Natural killer cell (primary cell): ENCODE data around the gene FAM222B. TPM values are rescaled to one million over a fixed set of nuclear protein-coding genes. Genes with fewer than 3 reads are reported as not detected.

Experiments
- ATAC-seq, 3 donors: fragments of 150-1000 bp in 2 of 3; fragments of 200-7000 bp in 1 of 3; cut with Tn5 transposase; 1 replicate in 1 of 3; 2 replicates in 2 of 3; pipeline ENCODE4 v1.10.0; 2021; ENCODE audit warnings: mild to moderate bottlenecking in 2 of 3, moderate library complexity in 2 of 3
- DNase-seq, 2 donors: peaks; one replicate each; pipeline versions ENCODE4 v3.0.0 to v3.0.0-alpha.2; 2013 to 2021; ENCODE audit warnings: mixed read lengths in 1 of 2
- H3K27ac ChIP-seq: one replicate; pipeline ENCODE4 v1.5.1; 2013; ENCODE audit warnings: mild to moderate bottlenecking, low read length
- H3K27me3 ChIP-seq: one replicate; pipeline ENCODE4 v1.6.1; 2013; ENCODE audit warnings: low read length; ENCODE audit not compliant: control insufficient read depth, insufficient read depth
- H3K36me3 ChIP-seq: one replicate; pipeline ENCODE4 v1.6.1; 2013; ENCODE audit warnings: low read length; ENCODE audit not compliant: control insufficient read depth, insufficient read depth
- H3K4me1 ChIP-seq: one replicate; pipeline ENCODE4 v1.6.1; 2013; ENCODE audit warnings: low read length; ENCODE audit not compliant: control insufficient read depth, insufficient read depth
- H3K4me3 ChIP-seq: one replicate; pipeline ENCODE4 v1.5.1; 2013; ENCODE audit warnings: low read length
- H3K9me3 ChIP-seq: one replicate; pipeline ENCODE4 v1.6.1; 2013; ENCODE audit warnings: low read length; ENCODE audit not compliant: control insufficient read depth, insufficient read depth
- H3K27ac Mint-ChIP-seq, 2 donors: one replicate each; pipeline ENCODE4 v1.8.0; 2022; ENCODE audit warnings: mild to moderate bottlenecking in 2 of 2, mixed read lengths in 2 of 2, moderate library complexity in 1 of 2
- H3K27me3 Mint-ChIP-seq, 2 donors: one replicate each; pipeline ENCODE4 v1.8.0; 2022; ENCODE audit warnings: low read depth in 2 of 2, mixed read lengths in 2 of 2
- H3K36me3 Mint-ChIP-seq: one replicate; pipeline ENCODE4 v1.8.0; 2022; ENCODE audit warnings: mixed read lengths
- H3K4me1 Mint-ChIP-seq, 2 donors: one replicate each; pipeline ENCODE4 v1.8.0; 2022; ENCODE audit warnings: mixed read lengths in 2 of 2
- H3K4me3 Mint-ChIP-seq: one replicate; pipeline ENCODE4 v1.8.0; 2022; ENCODE audit warnings: mild to moderate bottlenecking, moderate library complexity, mixed read lengths
- H3K9me3 Mint-ChIP-seq, 2 donors: one replicate each; pipeline ENCODE4 v1.8.0; 2022; ENCODE audit warnings: mixed read lengths in 2 of 2
- CTCF ChIP-seq: fragments of 200-600 bp; IDR thresholded peaks from one replicate; pipeline ENCODE4 v1.8.0; 2022; ENCODE audit warnings: antibody characterized with exemption
- WGBS: methylation state at CpG from one replicate; pipeline ENCODE4 v1.1.7; 2013; ENCODE audit warnings: missing lambda C conversion rate; ENCODE audit not compliant: insufficient coverage; 5-methylcytosine and 5-hydroxymethylcytosine counted together
- intact Hi-C: fragments of 100-400 bp; cut with micrococcal nuclease; formaldehyde crosslinking; loops from one replicate; pipeline ENCODE4 v1.14.2; 2022
- total RNA-seq, 4 donors: library from RNA; stranded (reverse); fragments of 120-200 nt in 1 of 4; gene quantifications; one replicate each; pipeline versions ENCODE4 v1.2.3 to v1.2.4, GENCODE V29; 2013 to 2022

FAM222B gene
- total RNA-seq, 3 donors from 2014 or later (not counting 1 experiment from before 2014, with no cell fraction given): 16.9 to 26.0 (median 20.0) TPM

- TF ChIP-seq CTCF: no peak
- Histone ChIP-seq H3K27me3 (no peaks in the 10 kb centered on the region), H3K9me3 (no peaks in the 10 kb centered on the region), H3K4me3 (no peak overlapping the region), H3K4me1 (peaks cover 17% of the 10 kb centered on the region), H3K27ac (no peak overlapping the region), H3K36me3 (peaks cover 12% of the 10 kb centered on the region)
- Mint-ChIP-seq H3K27me3 (no peaks in the 10 kb centered on the region), H3K9me3 (no peaks in the 10 kb centered on the region), H3K36me3 (peaks cover under 1% of the 10 kb centered on the region), H3K27ac (no peak overlapping the region), H3K4me1 (peaks cover 9 to 14% of the 10 kb centered on the region in 2 donors), H3K4me3 (no peak overlapping the region)
- DNase-seq (no peak), ATAC-seq (no peak)
- intact Hi-C loops: no loop called here
- 100% methylated on average over 2 of the region's 3 CpGs for WGBS
Observed at GRCh38 chr17:28874750-28875149, 32.2 kb upstream of the FAM222B start.

DNA sequence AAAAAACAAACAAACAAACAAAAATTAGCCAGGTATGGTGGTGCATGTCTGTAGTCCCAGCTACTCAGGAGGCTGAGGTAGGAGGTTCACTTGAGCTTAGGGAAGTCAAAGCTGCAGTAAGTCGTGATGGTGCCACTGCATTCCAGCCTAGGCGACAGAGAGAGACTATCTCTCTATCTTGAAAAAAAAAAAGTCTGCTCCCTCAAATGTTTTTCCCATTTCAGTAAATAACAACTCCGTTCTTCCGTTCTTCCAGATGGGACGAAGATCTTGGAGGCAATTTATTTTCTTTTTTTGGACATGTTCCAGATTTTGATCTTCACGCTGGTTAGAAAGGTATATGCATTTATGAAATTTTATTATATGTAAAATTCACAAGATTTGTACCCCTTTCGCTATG lies 31.2 kb upstream of the FAM222B start:
- TF ChIP-seq CTCF: no peak

DNA sequence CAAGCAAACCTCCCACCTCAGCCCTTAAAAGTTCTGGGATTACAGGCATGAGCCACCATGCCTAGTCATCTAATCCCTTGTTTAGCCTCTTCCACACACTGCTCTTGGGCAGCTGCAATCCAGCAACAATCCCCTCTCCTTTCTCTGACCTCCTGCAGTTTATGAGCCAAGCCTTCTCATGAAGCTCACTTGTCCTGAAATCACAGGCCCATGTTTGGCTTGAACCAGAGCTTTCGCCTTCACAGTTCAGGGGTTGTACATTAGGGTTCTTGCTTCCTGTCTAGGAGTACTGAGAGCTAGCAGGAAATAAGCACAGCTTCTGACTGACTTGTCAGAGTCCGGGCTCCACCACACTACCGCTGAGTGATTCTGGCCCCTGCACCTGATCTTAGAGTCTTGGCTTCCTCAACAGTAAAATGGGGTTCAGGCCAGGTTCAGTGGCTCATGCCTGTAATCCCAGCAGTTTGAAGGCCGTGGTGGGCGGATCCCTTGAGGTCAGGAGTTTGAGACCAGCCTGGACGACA lies 28.5 kb upstream of the FAM222B start:
- peaks cover 9 to 14% of the 10 kb centered on the region in 2 donors for H3K4me1 Mint-ChIP-seq
- intact Hi-C loops: no loop called here
- peak overlapping the region; percentile 79 to 91 for H3K27ac Mint-ChIP-seq
- Histone ChIP-seq H3K27ac (peak overlapping the region; percentile 65), H3K9me3 (no peaks in the 10 kb centered on the region), H3K4me1 (peaks cover 17% of the 10 kb centered on the region), H3K36me3 (no peaks in the 10 kb centered on the region), H3K27me3 (no peaks in the 10 kb centered on the region), H3K4me3 (no peak overlapping the region)
- peak overlapping the region; percentile 40 for H3K4me3 Mint-ChIP-seq
- WGBS: 19% methylated on average over 5 of the region's 6 CpGs
- DNase-seq (peak; percentile 23 to 68), ATAC-seq (peak; percentile 92 to 99 (median 98))
- TF ChIP-seq CTCF: no peak
- no peaks in the 10 kb centered on the region for H3K36me3 Mint-ChIP-seq
- no peaks in the 10 kb centered on the region for H3K9me3 Mint-ChIP-seq
- no peaks in the 10 kb centered on the region for H3K27me3 Mint-ChIP-seq

More for the DNA sequence above, 31.2 kb upstream of the FAM222B start:
- no peaks in the 10 kb centered on the region for H3K27me3 Mint-ChIP-seq
- Histone ChIP-seq H3K36me3 (peaks cover 4% of the 10 kb centered on the region), H3K9me3 (no peaks in the 10 kb centered on the region), H3K27me3 (no peaks in the 10 kb centered on the region), H3K27ac (no peak overlapping the region), H3K4me3 (no peak overlapping the region), H3K4me1 (peaks cover 17% of the 10 kb centered on the region)
- H3K4me3 Mint-ChIP-seq: no peak overlapping the region
- no peaks in the 10 kb centered on the region for H3K36me3 Mint-ChIP-seq
- H3K9me3 Mint-ChIP-seq: no peaks in the 10 kb centered on the region
- DNase-seq: no peak
- no peak overlapping the region for H3K27ac Mint-ChIP-seq
- peaks cover 9 to 14% of the 10 kb centered on the region in 2 donors for H3K4me1 Mint-ChIP-seq
- 98% methylated on average over 6 of the region's 7 CpGs for WGBS
- ATAC-seq: no peak
- intact Hi-C loops: no loop called here

GRCh38 chr17:28867276-28867675 lies 24.7 kb upstream of the FAM222B start:
- DNase-seq (no peak), ATAC-seq (no peak)
- no peak overlapping the region for H3K4me3 ChIP-seq
- Mint-ChIP-seq H3K36me3 (no peaks in the 10 kb centered on the region), H3K27me3 (no peaks in the 10 kb centered on the region), H3K4me3 (no peak overlapping the region), H3K27ac (no peak overlapping the region), H3K9me3 (no peaks in the 10 kb centered on the region), H3K4me1 (peaks cover 9 to 14% of the 10 kb centered on the region in 2 donors)
- H3K27ac ChIP-seq: no peak overlapping the region
- peaks cover 17% of the 10 kb centered on the region for H3K4me1 ChIP-seq
- 91% methylated on average over 6 of the region's 7 CpGs for WGBS
- TF ChIP-seq CTCF: no peak
- no peaks in the 10 kb centered on the region for H3K9me3 ChIP-seq
- no peaks in the 10 kb centered on the region for H3K36me3 ChIP-seq
- intact Hi-C loops: no loop called here
- no peaks in the 10 kb centered on the region for H3K27me3 ChIP-seq
